CD4-positive, alpha-beta T cell treated with Interleukin-21 for 1 hour (primary cell): ENCODE data around the gene PRSS36.
"Not testable (repeated sequence)": the region's sequence is repeated elsewhere in the genome, so short reads cannot be mapped to it uniquely, and the experiment has no call there.

Experiments used
- DNase-seq: peaks from one replicate; pipeline ENCODE4 v3.0.0-alpha.2; 2020

The PRSS36 gene

GRCh38 chr16:31149894-31150890 is at the start of gene PRSS36:
Gene PRSS36, minus strand, starts transcription at chr16:31150066. Its CDS starts 31 bp downstream, at chr16:31150035.
- no peak for DNase-seq

- no peak for DNase-seq
Observed at GRCh38 chr16:31199430-31200041, 49.7 kb upstream of the PRSS36 start.

GRCh38 chr16:31198207-31198882 is 48.5 kb upstream of the PRSS36 start:
- DNase-seq, result no peak

GRCh38 chr16:31196324-31197088 is 46.6 kb upstream of the PRSS36 start:
- no peak for DNase-seq

- not testable (repeated sequence) for DNase-seq
Observed at GRCh38 chr16:31195861-31196260, 46.0 kb upstream of the PRSS36 start.

GRCh38 chr16:31194898-31195297 is 45.0 kb upstream of the PRSS36 start:
- DNase-seq, result no peak

GRCh38 chr16:31193874-31194273 is 44.0 kb upstream of the PRSS36 start:
- no peak for DNase-seq

GRCh38 chr16:31192856-31193642 is 43.2 kb upstream of the PRSS36 start:
- no peak for DNase-seq

- DNase-seq, result no peak
Observed at GRCh38 chr16:31191697-31192428, 42.0 kb upstream of the PRSS36 start.

GRCh38 chr16:31190818-31191444 is 41.1 kb upstream of the PRSS36 start:
- no peak for DNase-seq

GRCh38 chr16:31190061-31190460 is 40.2 kb upstream of the PRSS36 start:
- DNase-seq, result no peak

GRCh38 chr16:31189412-31189778 is 39.5 kb upstream of the PRSS36 start:
- DNase-seq, result no peak

GRCh38 chr16:31188450-31189411 is 38.9 kb upstream of the PRSS36 start:
- no peak for DNase-seq

GRCh38 chr16:31187808-31188189 is 37.9 kb upstream of the PRSS36 start:
- no peak for DNase-seq

- DNase-seq, result no peak
Observed at GRCh38 chr16:31186930-31187807, 37.3 kb upstream of the PRSS36 start.

- no peak for DNase-seq
Observed at GRCh38 chr16:31186176-31186575, 36.3 kb upstream of the PRSS36 start.

GRCh38 chr16:31185339-31185738 is 35.5 kb upstream of the PRSS36 start:
- no peak for DNase-seq

GRCh38 chr16:31184888-31185287 is 35.0 kb upstream of the PRSS36 start:
- DNase-seq, result no peak
